CD4-positive, CD25-positive, alpha-beta regulatory T cell (primary cell): ENCODE data around the gene FYN. TPM values are rescaled to one million over a fixed set of nuclear protein-coding genes. Genes with fewer than 3 reads are reported as not detected.

Experiments
- ATAC-seq, 2 donors: fragments of 150-1000 bp; cut with Tn5 transposase; one replicate each; pipeline ENCODE4 v1.10.0; 2021; ENCODE audit warnings: low read depth in 2 of 2, moderate number of reproducible peaks in 2 of 2, moderate library complexity in 1 of 2
- DNase-seq, 3 donors: peaks; one replicate each; pipeline versions ENCODE4 v3.0.0 to v3.0.0-alpha.2; 2012 to 2022; ENCODE audit warnings: mixed read lengths in 1 of 3
- H3K27ac ChIP-seq: one replicate; pipeline ENCODE4 v1.7.0; 2013; ENCODE audit warnings: mild to moderate bottlenecking, low read length; ENCODE audit not compliant: insufficient read depth, poor library complexity, severe bottlenecking
- H3K27me3 ChIP-seq: one replicate; pipeline ENCODE4 v1.7.0; 2013; ENCODE audit warnings: low read length; ENCODE audit not compliant: control insufficient read depth, insufficient read depth
- H3K36me3 ChIP-seq: one replicate; pipeline ENCODE4 v1.7.0; 2013; ENCODE audit warnings: mild to moderate bottlenecking, low read length, moderate library complexity; ENCODE audit not compliant: control insufficient read depth, insufficient read depth
- H3K4me1 ChIP-seq: 2 replicates; pipeline ENCODE4 v1.7.0; 2013; ENCODE audit warnings: mild to moderate bottlenecking, low read length; ENCODE audit not compliant: insufficient read depth, control insufficient read depth, poor library complexity, severe bottlenecking
- H3K4me3 ChIP-seq: one replicate; pipeline ENCODE4 v1.7.0; 2013; ENCODE audit warnings: low read depth, mild to moderate bottlenecking, low read length, moderate library complexity
- H3K9me3 ChIP-seq, 2 experiments: 1 replicate in 1 of 2; 2 replicates in 1 of 2; pipeline ENCODE4 v1.7.0; 2013; ENCODE audit warnings: low read length in 2 of 2, mild to moderate bottlenecking in 1 of 2, moderate library complexity in 1 of 2; ENCODE audit not compliant: control insufficient read depth in 2 of 2
- H3K27ac Mint-ChIP-seq, 3 donors: one replicate each; pipeline ENCODE4 v1.8.0; 2020 to 2022; ENCODE audit warnings: mild to moderate bottlenecking in 3 of 3, mixed read lengths in 3 of 3, moderate library complexity in 2 of 3
- H3K27me3 Mint-ChIP-seq: one replicate; pipeline ENCODE4 v1.8.0; 2022; ENCODE audit warnings: mild to moderate bottlenecking, mixed read lengths
- H3K36me3 Mint-ChIP-seq: one replicate; pipeline ENCODE4 v1.8.0; 2020; ENCODE audit warnings: mixed read lengths
- H3K4me1 Mint-ChIP-seq, 4 donors: one replicate each; pipeline ENCODE4 v1.8.0; 2020 to 2022; ENCODE audit warnings: mixed read lengths in 4 of 4, mild to moderate bottlenecking in 1 of 4
- H3K4me3 Mint-ChIP-seq, 4 donors: one replicate each; pipeline ENCODE4 v1.8.0; 2020 to 2022; ENCODE audit warnings: mild to moderate bottlenecking in 4 of 4, mixed read lengths in 4 of 4, moderate library complexity in 3 of 4
- H3K9me3 Mint-ChIP-seq, 7 donors: one replicate each; pipeline ENCODE4 v1.8.0; 2020 to 2022; ENCODE audit warnings: mixed read lengths in 7 of 7, mild to moderate bottlenecking in 3 of 7, moderate library complexity in 2 of 7
- polyA plus RNA-seq, 4 donors: library from polyadenylated mRNA; unstranded; fragments of 300-500 nt; fragmentation: Illumina TruSeq; gene quantifications; one replicate each; pipeline ENCODE4 v1.2.3, GENCODE V29; 2021
- total RNA-seq: library from RNA; stranded (reverse); gene quantifications from one replicate; pipeline ENCODE4 v1.2.3, GENCODE V29; 2022

FYN gene
- total and polyA plus RNA-seq, 5 donors from 2014 or later = 267 to 592 (median 295) TPM

GRCh38 chr6:111738631-111739030 lies 134.6 kb downstream of the FYN start:
- Mint-ChIP-seq H3K27ac (peak overlapping the region; percentile 89 to 96 (median 94)), H3K4me3 (peak overlapping the region; percentile 19 to 64 (median 44)), H3K36me3 (peaks cover 57% of the 10 kb centered on the region), H3K27me3 (no peaks in the 10 kb centered on the region), H3K9me3 (peaks cover 0 to 3% (median 0%) of the 10 kb centered on the region in 7 donors), H3K4me1 (peaks cover 37 to 97% (median 86%) of the 10 kb centered on the region in 4 donors)
- Histone ChIP-seq H3K4me3 (peak overlapping the region; percentile 49), H3K27me3 (no peaks in the 10 kb centered on the region), H3K36me3 (peaks cover 42% of the 10 kb centered on the region), H3K27ac (peak overlapping the region; percentile 60), H3K9me3 (peaks cover 0 to under 1% of the 10 kb centered on the region in 2 experiments), H3K4me1 (peaks cover 73% of the 10 kb centered on the region)
- DNase-seq (no peak), ATAC-seq (no peak)

DNA sequence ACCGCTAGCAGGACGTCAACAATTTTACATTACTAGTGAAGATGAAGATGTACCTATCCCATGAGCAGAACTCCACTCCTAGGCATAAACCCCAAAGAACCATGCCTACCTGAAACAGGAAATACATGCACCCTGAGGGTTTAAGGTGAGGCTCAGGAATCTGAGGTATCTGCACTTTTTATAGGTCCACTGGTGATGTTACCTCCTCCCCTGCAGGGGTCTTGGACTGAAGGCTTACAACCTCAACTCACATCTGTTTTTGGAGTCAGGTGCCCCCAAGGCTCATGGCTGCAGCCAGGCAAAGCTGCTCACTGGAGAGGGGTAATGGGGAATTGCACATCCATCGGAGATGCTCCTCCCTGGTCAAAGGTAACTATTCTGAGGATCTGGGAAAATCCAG lies 135.1 kb downstream of the FYN start:
- H3K27me3 Mint-ChIP-seq = no peaks in the 10 kb centered on the region
- peak overlapping the region; percentile 89 to 96 (median 95) for H3K27ac Mint-ChIP-seq
- H3K4me3 Mint-ChIP-seq = peak overlapping the region in 3 of 4 donors; percentile 32 to 76 (median 67)
- H3K9me3 ChIP-seq = peaks cover 0 to 6% of the 10 kb centered on the region in 2 experiments
- DNase-seq (no peak), ATAC-seq (no peak)
- no peaks in the 10 kb centered on the region for H3K27me3 ChIP-seq
- peaks cover 73% of the 10 kb centered on the region for H3K4me1 ChIP-seq
- H3K4me1 Mint-ChIP-seq = peaks cover 37 to 95% (median 81%) of the 10 kb centered on the region in 4 donors
- peak overlapping the region; percentile 60 for H3K27ac ChIP-seq
- peaks cover 47% of the 10 kb centered on the region for H3K36me3 ChIP-seq
- H3K36me3 Mint-ChIP-seq = peaks cover 55% of the 10 kb centered on the region
- H3K4me3 ChIP-seq = peak overlapping the region; percentile 49
- peaks cover 0 to 5% (median 0%) of the 10 kb centered on the region in 7 donors for H3K9me3 Mint-ChIP-seq

DNA sequence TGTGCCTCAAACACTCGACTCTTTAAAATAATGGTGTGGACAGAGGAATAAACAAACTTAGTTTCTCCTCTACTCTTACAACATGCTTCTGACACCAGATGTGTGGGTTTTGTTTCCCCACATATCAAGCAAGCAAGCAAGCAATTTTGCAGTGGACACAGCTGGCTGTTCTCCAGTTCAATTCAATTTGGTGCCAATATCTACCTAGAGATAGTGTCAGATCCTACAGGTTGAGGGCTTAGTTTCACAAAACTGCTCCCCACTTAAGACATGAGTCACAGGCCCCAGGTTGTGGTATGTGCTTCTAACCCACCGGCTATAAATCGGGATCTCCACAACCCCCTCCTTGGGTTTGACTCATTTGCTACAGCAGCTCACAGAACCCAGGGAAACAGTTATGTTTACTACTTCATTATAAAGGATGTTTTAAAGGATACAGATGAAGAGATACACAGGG lies 136.2 kb downstream of the FYN start:
- Histone ChIP-seq H3K4me3 (peak overlapping the region; percentile 49), H3K9me3 (peaks cover 0 to 15% of the 10 kb centered on the region in 2 experiments), H3K36me3 (peaks cover 56% of the 10 kb centered on the region), H3K4me1 (peaks cover 71% of the 10 kb centered on the region), H3K27me3 (no peaks in the 10 kb centered on the region), H3K27ac (peak overlapping the region; percentile 59)
- ATAC-seq (peak; percentile 48 to 49), DNase-seq (peak in 1 of 3 donors; percentile 46)
- H3K27ac Mint-ChIP-seq = peak overlapping the region; percentile 89 to 97 (median 95)
- H3K27me3 Mint-ChIP-seq = no peaks in the 10 kb centered on the region
- peaks cover 61% of the 10 kb centered on the region for H3K36me3 Mint-ChIP-seq
- peaks cover 0 to 15% (median 0%) of the 10 kb centered on the region in 7 donors for H3K9me3 Mint-ChIP-seq
- H3K4me3 Mint-ChIP-seq = peak overlapping the region; percentile 57 to 81 (median 72)
- peaks cover 37 to 95% (median 77%) of the 10 kb centered on the region in 4 donors for H3K4me1 Mint-ChIP-seq

- H3K4me1 ChIP-seq = peaks cover 73% of the 10 kb centered on the region
- Mint-ChIP-seq H3K27me3 (no peaks in the 10 kb centered on the region), H3K36me3 (peaks cover 66% of the 10 kb centered on the region), H3K9me3 (peaks cover 0 to 15% (median 0%) of the 10 kb centered on the region in 7 donors), H3K4me1 (peaks cover 40 to 96% (median 79%) of the 10 kb centered on the region in 4 donors), H3K27ac (peak overlapping the region; percentile 89 to 97 (median 95)), H3K4me3 (peak overlapping the region; percentile 57 to 82 (median 67))
- H3K36me3 ChIP-seq = peaks cover 54% of the 10 kb centered on the region
- H3K4me3 ChIP-seq = peak overlapping the region; percentile 49
- ATAC-seq (peak; percentile 33 to 54), DNase-seq (no peak)
- peaks cover 0 to 15% of the 10 kb centered on the region in 2 experiments for H3K9me3 ChIP-seq
- H3K27me3 ChIP-seq = no peaks in the 10 kb centered on the region
- peak overlapping the region; percentile 59 for H3K27ac ChIP-seq
Observed at GRCh38 chr6:111736005-111736608, 137.1 kb downstream of the FYN start.

DNA sequence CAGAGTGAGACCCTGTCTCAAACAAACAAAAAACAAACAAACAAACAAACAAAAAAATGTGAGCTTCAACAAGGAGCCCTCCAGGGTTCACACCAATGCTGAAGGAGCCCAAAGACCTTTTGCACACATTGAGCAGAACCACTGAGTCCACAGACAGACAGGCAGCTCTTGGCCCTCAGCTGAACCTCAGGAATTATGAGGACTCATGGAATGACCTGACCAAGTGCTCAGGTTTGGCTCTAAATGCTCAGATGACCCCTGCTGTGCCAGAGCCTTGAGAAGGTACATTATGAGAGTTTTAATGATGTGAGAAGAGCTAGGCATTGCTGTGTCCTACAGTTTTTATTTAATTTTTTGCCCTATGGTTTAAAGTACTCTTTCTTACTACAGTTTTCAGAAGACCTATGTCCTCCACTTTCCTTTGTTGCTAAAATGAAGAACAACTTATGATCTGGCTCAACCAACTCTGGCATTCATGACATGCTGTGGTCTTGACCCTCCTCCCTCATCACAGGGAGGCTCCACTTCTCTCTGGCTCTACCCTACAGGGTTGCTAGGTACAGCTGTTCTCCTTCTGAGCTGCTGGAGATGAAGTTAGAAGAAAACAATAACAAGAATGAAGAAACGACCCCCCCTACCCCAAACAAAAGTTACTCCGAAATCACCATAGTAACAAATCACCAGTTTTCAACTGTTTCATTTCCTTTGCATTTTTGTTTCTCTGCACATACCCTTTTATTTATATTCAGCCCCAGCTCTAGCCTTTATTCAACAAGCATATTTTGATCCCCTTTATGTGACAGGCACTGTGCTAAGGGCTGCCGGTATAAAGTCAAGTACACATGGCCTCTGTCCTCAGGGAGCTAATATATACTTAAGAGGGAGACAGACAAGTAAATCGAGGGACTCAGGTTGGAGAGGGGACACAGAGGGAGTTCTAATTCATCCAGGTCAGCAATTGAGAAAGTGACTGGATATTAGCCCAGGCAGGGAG lies 138.9 kb downstream of the FYN start:
- peaks cover 44 to 96% (median 80%) of the 10 kb centered on the region in 4 donors for H3K4me1 Mint-ChIP-seq
- H3K36me3 Mint-ChIP-seq = peaks cover 66% of the 10 kb centered on the region
- Histone ChIP-seq H3K27me3 (no peaks in the 10 kb centered on the region), H3K36me3 (peaks cover 45% of the 10 kb centered on the region), H3K9me3 (peaks cover 0 to 15% of the 10 kb centered on the region in 2 experiments), H3K27ac (peak overlapping the region; percentile 59), H3K4me1 (peaks cover 67% of the 10 kb centered on the region), H3K4me3 (peak overlapping the region; percentile 49)
- H3K27ac Mint-ChIP-seq = peak overlapping the region; percentile 76 to 95 (median 89)
- DNase-seq (peak in 1 of 3 donors; percentile 37), ATAC-seq (no peak)
- H3K4me3 Mint-ChIP-seq = peak overlapping the region; percentile 20 to 76 (median 54)
- H3K27me3 Mint-ChIP-seq = no peaks in the 10 kb centered on the region
- peaks cover 0 to 15% (median 0%) of the 10 kb centered on the region in 7 donors for H3K9me3 Mint-ChIP-seq

- peaks cover 34% of the 10 kb centered on the region for H3K36me3 ChIP-seq
- peak overlapping the region; percentile 35 for H3K27ac ChIP-seq
- DNase-seq (no peak), ATAC-seq (no peak)
- peaks cover 58% of the 10 kb centered on the region for H3K36me3 Mint-ChIP-seq
- H3K4me3 ChIP-seq = no peak overlapping the region
- H3K4me1 ChIP-seq = peaks cover 47% of the 10 kb centered on the region
- H3K27ac Mint-ChIP-seq = peak overlapping the region; percentile 49 to 90 (median 76)
- no peaks in the 10 kb centered on the region for H3K27me3 Mint-ChIP-seq
- H3K4me1 Mint-ChIP-seq = peaks cover 55 to 95% (median 71%) of the 10 kb centered on the region in 4 donors
- H3K27me3 ChIP-seq = no peaks in the 10 kb centered on the region
- H3K4me3 Mint-ChIP-seq = peak overlapping the region in 1 of 4 donors; percentile 52
- H3K9me3 Mint-ChIP-seq = peaks cover 0 to 15% (median 0%) of the 10 kb centered on the region in 7 donors
- H3K9me3 ChIP-seq = peaks cover 0 to 15% of the 10 kb centered on the region in 2 experiments
Observed at GRCh38 chr6:111732390-111732789, 140.9 kb downstream of the FYN start.
